Activated naive CD8-positive, alpha-beta T cell treated with anti-CD3 and anti-CD28 coated beads for 36 hours (primary cell): Measurements from ENCODE around the gene ADCK1. TPM values are rescaled to one million over a fixed set of nuclear protein-coding genes. Genes with fewer than 3 reads are reported as not detected.
"Not testable (repeated sequence)": the region's sequence is repeated elsewhere in the genome, so short reads cannot be mapped to it uniquely, and the experiment has no call there.

Experiments used
- DNase-seq: peaks from one replicate; pipeline ENCODE4 v3.0.0; 2021
- H3K27ac Mint-ChIP-seq: one replicate; pipeline ENCODE4 v1.8.0; 2022; ENCODE audit warnings: mild to moderate bottlenecking, moderate library complexity, mixed read lengths
- H3K27me3 Mint-ChIP-seq: one replicate; pipeline ENCODE4 v1.8.0; 2022; ENCODE audit warnings: mild to moderate bottlenecking, mixed read lengths
- H3K36me3 Mint-ChIP-seq: one replicate; pipeline ENCODE4 v1.8.0; 2021; ENCODE audit warnings: mild to moderate bottlenecking, mixed read lengths
- H3K4me1 Mint-ChIP-seq: one replicate; pipeline ENCODE4 v1.8.0; 2021; ENCODE audit warnings: mixed read lengths
- H3K4me3 Mint-ChIP-seq: one replicate; pipeline ENCODE4 v1.8.0; 2022; ENCODE audit warnings: mild to moderate bottlenecking, moderate library complexity, mixed read lengths
- H3K9me3 Mint-ChIP-seq: one replicate; pipeline ENCODE4 v1.8.0; 2022; ENCODE audit warnings: mixed read lengths
- total RNA-seq, 2 experiments: library from RNA; stranded (reverse); gene quantifications; one replicate each; pipeline ENCODE4 v1.2.3, GENCODE V29; 2021

ADCK1 gene
- total RNA-seq, 2 experiments from 2014 or later: 6.6 to 6.8 TPM

DNA sequence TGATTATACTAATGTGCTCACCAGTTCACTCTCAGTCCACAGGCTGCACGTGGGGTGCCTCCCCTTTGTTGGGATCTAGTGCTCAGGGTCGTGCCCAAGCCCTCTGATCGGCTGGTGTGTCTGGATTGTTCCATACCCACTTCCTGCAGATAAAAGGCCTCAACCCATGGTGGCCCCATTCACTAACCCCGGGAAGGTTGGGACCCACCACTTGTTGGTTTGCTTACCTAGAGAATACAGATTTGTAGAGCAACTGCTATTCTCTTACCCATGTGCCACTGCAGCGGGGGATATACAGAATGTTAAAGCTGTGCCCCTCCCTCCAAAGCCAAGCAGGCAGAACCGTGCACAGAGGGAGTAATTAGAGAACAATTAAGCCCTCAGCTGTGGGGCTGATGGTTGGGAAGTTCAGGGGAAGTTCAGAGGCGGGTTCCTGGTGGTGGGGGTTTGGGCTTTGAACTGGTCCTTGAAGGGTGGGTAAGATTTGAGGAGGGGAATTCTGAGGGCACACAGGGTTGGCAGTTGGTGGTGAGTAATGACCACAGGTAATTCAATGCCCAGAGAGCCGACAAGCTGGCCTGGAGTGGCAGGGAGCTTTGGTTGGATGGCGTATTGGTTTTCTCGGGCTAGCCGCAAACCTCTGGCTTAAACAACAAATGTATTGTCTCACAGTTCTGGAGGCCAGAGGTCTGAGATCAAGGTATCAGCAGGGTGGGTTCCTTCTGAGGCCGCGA lies 68.8 kb downstream of the ADCK1 start:
- H3K36me3 Mint-ChIP-seq: peaks cover 31% of the 10 kb centered on the region

DNA sequence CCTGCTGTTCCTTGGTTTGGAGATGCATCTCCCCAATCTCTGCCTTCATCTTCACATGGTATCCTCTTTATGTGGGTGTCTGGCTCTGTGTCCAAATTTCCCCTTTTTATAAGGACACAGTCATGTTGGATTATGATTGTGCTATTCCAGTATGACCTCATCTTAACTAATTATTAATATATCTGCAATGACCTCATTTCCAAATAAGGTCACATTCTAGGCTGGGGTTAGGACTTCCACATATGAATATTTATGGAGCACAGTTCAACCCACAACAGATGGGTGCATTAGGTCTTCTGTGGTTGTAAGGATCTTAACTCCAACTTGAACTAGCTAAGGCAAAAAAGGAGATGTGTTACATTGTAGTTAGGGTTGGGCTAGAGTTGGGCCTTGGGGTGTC lies 69.4 kb downstream of the ADCK1 start:
- peaks cover 30% of the 10 kb centered on the region for H3K36me3 Mint-ChIP-seq
- no peak overlapping the region for H3K4me3 Mint-ChIP-seq
- no peak overlapping the region for H3K27ac Mint-ChIP-seq
- H3K9me3 Mint-ChIP-seq: peaks cover 3% of the 10 kb centered on the region
- no peaks in the 10 kb centered on the region for H3K27me3 Mint-ChIP-seq
- H3K4me1 Mint-ChIP-seq: no peaks in the 10 kb centered on the region
- DNase-seq: no peak

More for the DNA sequence above, 68.8 kb downstream of the ADCK1 start:
- Mint-ChIP-seq H3K9me3 (peaks cover 3% of the 10 kb centered on the region), H3K27ac (no peak overlapping the region), H3K4me3 (no peak overlapping the region), H3K4me1 (no peaks in the 10 kb centered on the region), H3K27me3 (no peaks in the 10 kb centered on the region)
- DNase-seq: no peak

DNA sequence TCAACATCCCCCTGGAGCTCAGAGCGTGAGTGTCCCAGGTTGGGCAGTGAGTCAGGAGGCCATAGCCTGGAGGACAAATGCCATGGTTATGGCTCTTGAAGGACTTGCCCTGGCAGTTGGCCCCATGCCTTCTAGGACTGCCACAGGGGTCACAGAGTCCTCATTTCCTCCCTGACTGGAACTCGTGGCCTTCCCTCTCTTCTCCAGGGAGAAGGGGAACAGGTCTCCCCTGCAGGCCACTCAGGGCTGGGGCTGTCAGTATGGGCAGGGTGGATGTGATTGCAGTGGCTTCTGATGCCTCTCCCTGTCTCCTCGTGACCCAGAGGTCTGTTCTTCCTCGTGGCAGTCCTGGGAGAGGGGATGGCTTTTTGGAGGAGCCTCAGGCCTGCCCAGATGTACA lies 70.7 kb downstream of the ADCK1 start:
- H3K4me1 Mint-ChIP-seq: no peaks in the 10 kb centered on the region
- H3K27ac Mint-ChIP-seq: no peak overlapping the region
- H3K4me3 Mint-ChIP-seq: no peak overlapping the region
- no peaks in the 10 kb centered on the region for H3K27me3 Mint-ChIP-seq
- peaks cover 3% of the 10 kb centered on the region for H3K9me3 Mint-ChIP-seq
- peaks cover 33% of the 10 kb centered on the region for H3K36me3 Mint-ChIP-seq
- no peak for DNase-seq

DNA sequence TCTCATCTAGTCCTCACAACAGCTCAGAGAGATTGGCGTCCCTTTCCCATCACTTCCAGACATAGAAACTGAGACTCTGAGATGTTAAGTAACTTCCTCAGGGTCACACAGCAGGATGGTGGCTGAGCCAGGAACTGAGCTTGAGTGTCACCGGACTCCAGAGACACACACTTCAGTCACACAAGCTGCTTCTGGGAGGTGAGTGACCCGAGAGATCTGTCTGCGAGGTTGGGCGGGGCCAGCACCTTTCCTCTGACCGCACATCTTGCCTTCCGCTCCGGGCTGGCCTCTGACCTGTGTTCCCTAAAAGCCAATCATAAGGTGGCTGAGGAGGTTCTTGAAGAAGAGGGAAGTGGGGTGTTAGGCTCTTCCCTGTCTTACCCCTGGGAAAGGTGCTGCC lies 72.2 kb downstream of the ADCK1 start:
- DNase-seq: no peak
- Mint-ChIP-seq H3K9me3 (peaks cover 3% of the 10 kb centered on the region), H3K36me3 (peaks cover 34% of the 10 kb centered on the region), H3K4me3 (no peak overlapping the region), H3K27ac (no peak overlapping the region), H3K4me1 (no peaks in the 10 kb centered on the region), H3K27me3 (no peaks in the 10 kb centered on the region)

DNA sequence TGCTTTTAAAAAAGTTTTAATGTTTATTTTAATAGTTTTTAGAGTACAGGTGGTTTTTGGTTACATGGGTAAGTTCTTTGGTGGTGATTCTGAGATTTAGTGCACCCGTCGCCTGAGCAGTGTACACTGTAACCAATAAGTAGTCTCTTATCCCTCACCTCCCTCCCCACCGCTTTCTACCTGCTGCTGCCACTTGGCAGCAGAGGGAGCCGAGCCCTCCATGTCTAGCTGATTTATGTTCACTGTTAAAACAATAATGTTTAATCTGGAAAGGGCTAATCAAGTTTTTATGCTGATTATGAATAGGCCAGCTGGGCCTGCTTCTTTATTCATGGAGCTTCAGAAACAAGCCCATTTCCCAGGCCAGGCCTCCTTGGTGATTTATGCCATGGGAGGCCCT lies 73.1 kb downstream of the ADCK1 start:
- Mint-ChIP-seq H3K27me3 (no peaks in the 10 kb centered on the region), H3K27ac (no peak overlapping the region), H3K36me3 (peaks cover 34% of the 10 kb centered on the region), H3K9me3 (peaks cover 3% of the 10 kb centered on the region), H3K4me1 (no peaks in the 10 kb centered on the region), H3K4me3 (no peak overlapping the region)
- no peak for DNase-seq

DNA sequence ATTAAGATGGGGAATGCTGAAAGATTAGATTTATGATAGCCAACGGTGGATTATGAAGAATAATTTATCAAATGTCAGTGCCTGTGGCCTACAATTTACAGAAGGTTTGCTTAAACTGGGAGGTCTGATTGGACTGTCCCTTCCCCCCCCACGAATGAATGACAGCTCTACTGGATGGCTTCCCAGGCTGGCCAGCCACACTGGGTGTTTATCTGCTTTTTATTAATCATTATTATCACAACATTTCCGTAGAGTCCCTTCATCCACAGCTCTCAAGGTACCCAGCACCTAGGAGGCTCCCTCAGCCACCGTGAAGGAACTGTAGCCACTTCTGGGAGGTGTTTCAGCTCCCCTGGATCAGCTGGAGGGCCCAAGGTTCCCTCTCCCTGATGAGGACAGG lies 78.9 kb downstream of the ADCK1 start:
- Mint-ChIP-seq H3K4me1 (no peaks in the 10 kb centered on the region), H3K4me3 (no peak overlapping the region), H3K9me3 (no peaks in the 10 kb centered on the region), H3K27ac (no peak overlapping the region), H3K27me3 (no peaks in the 10 kb centered on the region), H3K36me3 (peaks cover 20% of the 10 kb centered on the region)
- DNase-seq: no peak

DNA sequence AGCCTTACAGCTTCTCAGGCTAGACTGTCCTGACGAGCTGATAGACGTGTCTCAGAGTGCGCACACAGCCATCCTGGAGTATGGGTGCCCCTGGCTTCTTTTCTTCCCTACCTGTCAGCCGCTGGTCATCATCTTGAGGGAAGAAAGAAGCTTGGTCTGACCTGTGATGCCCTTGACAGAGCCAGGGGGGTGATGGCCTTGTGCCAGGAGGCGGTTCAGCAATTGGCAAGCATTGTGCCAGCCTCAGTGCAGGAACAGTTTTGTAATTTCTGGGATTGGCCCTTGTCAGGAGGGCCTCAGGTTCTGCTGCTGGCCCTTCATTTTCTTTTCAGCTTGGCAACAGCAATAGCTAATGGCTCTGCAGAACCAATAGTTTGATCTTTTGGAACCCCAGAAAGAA lies 80.1 kb downstream of the ADCK1 start:
- Mint-ChIP-seq H3K9me3 (no peaks in the 10 kb centered on the region), H3K27ac (no peak overlapping the region), H3K4me1 (no peaks in the 10 kb centered on the region), H3K36me3 (peaks cover 8% of the 10 kb centered on the region), H3K4me3 (no peak overlapping the region), H3K27me3 (no peaks in the 10 kb centered on the region)
- no peak for DNase-seq

DNA sequence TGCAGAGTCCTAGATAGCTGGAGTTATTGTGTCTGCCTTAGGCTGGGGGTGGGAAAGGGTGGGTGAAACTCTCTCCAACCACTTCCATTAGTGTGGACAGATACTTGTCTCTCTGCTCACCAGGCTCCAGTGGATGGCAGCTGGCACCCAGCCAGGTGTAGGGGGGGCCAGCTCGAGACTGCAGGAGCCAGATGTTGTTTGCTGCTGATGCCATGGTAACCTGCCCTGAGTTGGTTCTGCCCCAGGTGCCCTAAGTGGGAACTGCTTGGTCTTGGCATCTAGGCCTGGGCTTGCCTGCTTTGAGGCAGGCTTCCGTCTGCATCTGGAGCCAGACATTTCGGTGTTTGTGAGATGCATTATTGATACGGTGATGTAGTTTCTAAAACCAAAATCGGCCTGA lies 82.2 kb downstream of the ADCK1 start:
- DNase-seq: no peak
- Mint-ChIP-seq H3K4me1 (no peaks in the 10 kb centered on the region), H3K9me3 (no peaks in the 10 kb centered on the region), H3K27ac (no peak overlapping the region), H3K27me3 (no peaks in the 10 kb centered on the region), H3K4me3 (no peak overlapping the region), H3K36me3 (peaks cover 12% of the 10 kb centered on the region)

DNA sequence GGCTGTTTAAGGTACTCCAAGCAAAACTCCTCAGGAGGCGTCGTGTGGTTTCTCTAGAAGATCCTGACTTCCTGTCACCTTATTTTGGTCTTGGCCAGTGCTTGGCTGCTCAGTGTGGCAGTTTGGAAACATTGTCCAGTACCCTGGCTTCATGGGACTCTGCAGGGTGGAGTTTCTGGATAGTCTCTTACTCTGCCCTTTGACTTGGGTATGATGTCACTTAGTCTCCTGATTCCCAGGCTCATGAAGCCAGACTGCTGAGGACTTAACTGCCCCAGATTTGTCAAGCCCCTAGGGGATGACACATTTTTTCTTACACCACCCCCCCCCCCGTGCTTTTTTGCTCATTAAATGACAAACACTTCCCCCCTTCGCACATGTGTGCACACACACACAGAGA lies 82.7 kb downstream of the ADCK1 start:
- H3K27me3 Mint-ChIP-seq: no peaks in the 10 kb centered on the region
- H3K4me1 Mint-ChIP-seq: no peaks in the 10 kb centered on the region
- H3K27ac Mint-ChIP-seq: no peak overlapping the region
- no peak overlapping the region for H3K4me3 Mint-ChIP-seq
- H3K36me3 Mint-ChIP-seq: peaks cover 18% of the 10 kb centered on the region
- no peaks in the 10 kb centered on the region for H3K9me3 Mint-ChIP-seq
- no peak for DNase-seq

DNA sequence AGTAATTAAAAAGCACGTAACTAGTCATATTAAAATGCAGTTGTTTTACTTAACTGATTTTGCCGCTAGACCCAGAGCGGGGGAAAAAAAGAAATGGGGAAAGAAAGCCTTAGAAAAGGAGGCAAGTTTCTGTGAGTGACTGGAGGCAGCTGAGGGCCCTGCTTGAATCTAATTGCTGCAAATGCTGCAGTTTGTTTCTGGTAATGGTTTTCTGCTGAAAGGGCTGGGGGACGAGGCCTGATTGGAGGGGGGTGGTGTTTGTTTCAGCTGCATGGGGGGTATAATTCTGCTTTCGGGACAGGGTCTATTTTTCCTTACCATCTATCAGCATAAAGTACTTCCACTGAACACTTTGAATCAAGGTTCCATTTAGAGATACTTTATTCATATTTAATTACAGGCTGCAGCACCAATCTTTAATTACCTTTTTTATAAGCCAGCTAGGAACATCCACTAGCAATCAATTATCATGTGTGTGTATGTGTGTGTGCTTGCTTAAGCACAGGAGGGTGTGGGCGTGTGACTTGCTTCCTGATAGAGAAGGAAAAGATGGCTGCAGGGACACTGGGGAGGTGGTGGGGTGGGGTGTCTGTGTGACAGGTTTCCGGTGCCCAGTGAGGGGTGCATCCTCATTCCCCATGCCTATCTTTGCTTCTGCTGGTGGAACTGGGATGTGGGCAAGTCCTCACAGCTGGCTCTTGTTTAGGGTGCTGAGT lies 83.4 kb downstream of the ADCK1 start:
- H3K27me3 Mint-ChIP-seq: no peaks in the 10 kb centered on the region
- peaks cover 24% of the 10 kb centered on the region for H3K36me3 Mint-ChIP-seq
- DNase-seq: no peak
- H3K4me1 Mint-ChIP-seq: no peaks in the 10 kb centered on the region
- H3K4me3 Mint-ChIP-seq: no peak overlapping the region
- H3K27ac Mint-ChIP-seq: no peak overlapping the region
- peaks cover 6% of the 10 kb centered on the region for H3K9me3 Mint-ChIP-seq

DNA sequence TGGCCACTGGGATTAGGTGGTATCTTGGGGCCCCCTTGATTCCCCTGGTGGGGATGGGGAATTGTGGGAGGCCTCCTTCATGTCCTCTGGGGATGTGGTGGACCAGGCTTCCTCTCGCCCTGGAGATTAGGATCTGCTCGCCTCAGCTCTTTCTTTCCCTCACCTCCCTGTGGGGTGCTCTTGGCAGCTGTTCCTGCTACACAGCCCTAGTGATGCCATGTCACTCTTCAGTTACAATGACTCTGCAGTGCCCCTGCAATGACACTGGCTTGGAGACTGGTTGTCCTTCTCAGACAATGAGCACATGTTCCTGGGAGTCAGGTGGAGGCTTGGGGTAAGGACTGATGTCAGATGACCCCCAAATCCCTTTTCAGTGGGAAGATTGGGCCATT lies 83.9 kb downstream of the ADCK1 start:
- Mint-ChIP-seq H3K36me3 (peaks cover 30% of the 10 kb centered on the region), H3K27me3 (no peaks in the 10 kb centered on the region), H3K4me3 (no peak overlapping the region), H3K27ac (no peak overlapping the region), H3K9me3 (peaks cover 8% of the 10 kb centered on the region), H3K4me1 (no peaks in the 10 kb centered on the region)
- DNase-seq: no peak

DNA sequence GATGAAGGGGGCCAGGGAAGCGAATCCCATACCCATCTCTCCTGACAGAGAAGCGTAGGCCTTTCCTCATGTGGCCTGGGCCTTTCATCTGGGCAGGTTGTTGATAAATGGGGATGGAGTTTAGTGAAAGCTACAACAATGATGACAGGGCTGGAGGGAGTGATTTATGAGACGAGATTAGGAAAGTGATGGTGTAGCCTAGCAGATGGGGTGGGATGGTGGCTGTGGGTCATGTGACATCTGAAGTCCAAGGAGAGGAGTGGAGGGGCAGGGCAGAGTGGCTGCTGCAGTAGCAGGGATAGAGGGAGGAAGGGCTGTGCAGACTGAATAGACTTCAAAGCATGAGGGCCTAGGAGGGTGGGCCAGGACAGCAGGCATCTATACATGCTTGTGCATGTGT lies 85.5 kb downstream of the ADCK1 start:
- H3K27me3 Mint-ChIP-seq: no peaks in the 10 kb centered on the region
- no peak overlapping the region for H3K4me3 Mint-ChIP-seq
- DNase-seq: no peak
- no peak overlapping the region for H3K27ac Mint-ChIP-seq
- H3K4me1 Mint-ChIP-seq: no peaks in the 10 kb centered on the region
- H3K36me3 Mint-ChIP-seq: peaks cover 43% of the 10 kb centered on the region
- peaks cover 12% of the 10 kb centered on the region for H3K9me3 Mint-ChIP-seq

DNA sequence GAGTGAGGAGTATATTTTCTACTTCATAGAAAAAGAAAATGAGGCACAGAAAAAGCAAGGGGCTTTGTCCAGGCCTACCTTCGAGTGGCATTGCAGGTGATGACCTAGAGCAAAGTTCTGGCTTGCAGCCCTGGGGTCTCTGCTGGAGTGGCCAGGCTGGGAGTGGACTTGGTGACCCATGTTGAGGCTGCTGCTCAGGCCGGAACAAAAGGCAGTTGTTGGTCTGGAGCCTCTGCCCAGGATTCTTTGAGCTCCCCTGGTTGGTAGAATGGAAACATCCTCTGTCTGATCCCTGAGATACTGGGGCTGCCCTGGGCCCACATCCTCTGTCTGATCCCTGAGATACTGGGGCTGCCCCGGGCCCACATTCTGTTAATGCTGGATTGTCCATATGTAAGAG lies 86.1 kb downstream of the ADCK1 start:
- no peak for DNase-seq
- H3K9me3 Mint-ChIP-seq: peaks cover 12% of the 10 kb centered on the region

DNA sequence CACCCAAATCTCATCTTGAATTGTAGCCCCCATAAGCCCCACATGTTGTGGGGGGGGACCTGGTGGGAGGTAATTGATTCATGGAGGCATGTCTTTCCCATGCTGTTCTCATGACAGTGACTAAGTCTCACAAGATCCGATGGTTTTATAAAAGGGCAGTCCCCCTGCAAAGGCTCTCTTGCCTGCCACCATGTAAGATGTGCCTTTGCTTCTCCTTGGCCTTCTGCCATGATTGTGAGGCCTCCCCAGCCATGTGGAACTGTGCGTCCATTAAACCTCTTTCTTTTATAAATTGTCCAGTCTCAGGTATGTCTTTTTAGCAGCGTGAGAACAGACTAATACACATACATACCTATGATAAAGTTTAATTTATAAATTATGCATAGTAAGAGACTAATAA lies 89.0 kb downstream of the ADCK1 start:
- not testable (repeated sequence) for H3K4me3 Mint-ChIP-seq, H3K4me1 Mint-ChIP-seq, DNase-seq, H3K27ac Mint-ChIP-seq, H3K27me3 Mint-ChIP-seq
- Mint-ChIP-seq H3K9me3 (peaks cover 12% of the 10 kb centered on the region), H3K36me3 (peaks cover 46% of the 10 kb centered on the region)

More for the DNA sequence above, 86.1 kb downstream of the ADCK1 start:
- peaks cover 46% of the 10 kb centered on the region for H3K36me3 Mint-ChIP-seq
- no peak overlapping the region for H3K27ac Mint-ChIP-seq
- H3K27me3 Mint-ChIP-seq: no peaks in the 10 kb centered on the region
- H3K4me3 Mint-ChIP-seq: no peak overlapping the region
- no peaks in the 10 kb centered on the region for H3K4me1 Mint-ChIP-seq

DNA sequence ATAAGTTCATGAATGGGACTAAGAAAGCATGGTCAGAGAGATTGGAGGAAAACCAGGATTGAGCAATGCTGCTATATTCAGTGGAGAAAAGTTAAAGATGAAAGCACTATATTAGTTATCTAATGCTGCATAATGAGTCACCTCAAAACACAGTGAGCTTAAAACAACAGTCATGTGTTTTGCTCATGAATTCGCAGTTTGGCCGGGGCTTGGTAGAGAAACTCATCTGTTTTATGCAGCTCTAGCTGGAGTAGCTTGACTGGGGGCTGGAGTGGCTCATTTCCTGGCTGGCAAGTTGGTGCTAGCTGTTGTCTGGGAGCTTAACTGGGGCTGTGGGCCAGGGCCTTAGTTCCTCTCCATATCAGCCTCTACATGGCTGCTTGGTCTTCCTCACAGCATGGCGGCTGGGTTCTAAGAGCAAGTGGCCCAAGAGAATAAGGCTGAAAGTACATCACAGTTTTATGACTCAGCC lies 90.1 kb downstream of the ADCK1 start:
- Mint-ChIP-seq H3K4me1 (no peaks in the 10 kb centered on the region), H3K9me3 (peaks cover 12% of the 10 kb centered on the region), H3K4me3 (no peak overlapping the region), H3K27ac (no peak overlapping the region), H3K27me3 (no peaks in the 10 kb centered on the region), H3K36me3 (peaks cover 49% of the 10 kb centered on the region)
- no peak for DNase-seq

DNA sequence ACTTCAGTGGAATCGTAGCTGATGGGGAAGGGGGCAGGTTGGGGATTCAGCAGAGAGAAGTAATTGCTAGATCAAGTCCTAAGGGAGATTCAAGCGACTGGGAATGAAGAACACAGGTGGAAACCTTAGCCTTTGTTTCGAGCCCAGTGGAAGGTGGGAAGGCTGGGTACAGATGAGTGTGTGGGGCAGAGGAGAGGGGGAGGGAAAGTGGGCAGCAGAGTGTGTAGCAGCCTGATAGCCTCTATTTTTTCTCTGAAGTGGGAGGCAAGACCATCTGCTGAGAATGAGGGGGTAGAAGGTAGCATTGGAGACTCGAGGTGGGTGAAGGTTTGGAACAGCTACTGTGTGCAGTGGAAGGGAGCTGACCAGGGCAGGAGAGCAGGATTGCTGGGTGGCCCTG lies 91.0 kb downstream of the ADCK1 start:
- Mint-ChIP-seq H3K4me3 (no peak overlapping the region), H3K9me3 (peaks cover 12% of the 10 kb centered on the region), H3K27ac (no peak overlapping the region), H3K36me3 (peaks cover 45% of the 10 kb centered on the region), H3K27me3 (no peaks in the 10 kb centered on the region), H3K4me1 (no peaks in the 10 kb centered on the region)
- DNase-seq: no peak
